GM21825 (cell line): ENCODE data around the gene RASSF3.
"Not testable (repeated sequence)": the region's sequence is repeated elsewhere in the genome, so short reads cannot be mapped to it uniquely, and the experiment has no call there.

ENCODE experiments used
- ATAC-seq: cut with Tn5 transposase; IDR thresholded peaks from one replicate; pipeline ENCODE4 v1.9.1; 2021; ENCODE audit warnings: mild to moderate bottlenecking, moderate library complexity; ENCODE audit not compliant: unreplicated experiment

RASSF3 gene

GRCh38 chr12:64595863-64596793 lies 14.2 kb upstream of the RASSF3 start:
- no peak for ATAC-seq

DNA sequence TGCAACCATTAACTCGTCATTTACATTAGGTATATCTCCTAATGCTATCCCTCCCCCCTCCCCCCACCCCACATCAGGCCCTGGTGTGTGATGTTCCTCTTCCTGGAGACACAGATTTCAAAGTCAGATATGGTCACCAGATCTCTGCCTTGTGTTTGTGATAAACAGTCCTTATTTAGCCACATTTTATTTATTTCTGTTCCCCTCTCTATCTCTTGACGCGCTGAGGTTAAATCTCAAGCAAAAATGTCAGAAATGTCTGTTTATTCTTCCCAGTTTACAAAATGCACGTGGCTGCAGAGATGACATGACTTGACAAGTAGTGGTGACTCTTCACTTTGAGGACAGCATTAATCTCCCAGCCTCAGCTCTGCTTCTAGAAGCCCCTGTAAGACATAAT lies 11.5 kb upstream of the RASSF3 start:
- no peak for ATAC-seq

DNA sequence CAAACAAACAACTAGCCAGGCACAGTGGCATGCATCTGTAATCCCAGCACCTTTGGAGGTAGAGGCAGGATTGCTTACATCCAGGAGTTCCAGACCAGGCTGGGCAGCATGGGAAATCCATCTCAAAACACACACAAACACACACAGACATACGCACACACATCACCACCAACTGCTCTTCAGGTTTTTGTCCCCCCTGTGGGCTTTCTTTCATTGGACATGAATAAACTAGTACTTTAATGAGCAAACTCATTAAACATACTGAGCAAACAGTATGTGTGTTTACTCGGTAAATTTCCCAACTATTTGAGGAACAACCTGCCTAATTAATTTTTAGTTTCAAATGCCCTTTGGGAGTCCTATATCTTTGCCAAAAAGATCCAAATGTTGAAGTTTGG lies 10.1 kb upstream of the RASSF3 start:
- ATAC-seq = no peak

GRCh38 chr12:64603183-64603841 lies 7.0 kb upstream of the RASSF3 start:
- ATAC-seq = no peak

DNA sequence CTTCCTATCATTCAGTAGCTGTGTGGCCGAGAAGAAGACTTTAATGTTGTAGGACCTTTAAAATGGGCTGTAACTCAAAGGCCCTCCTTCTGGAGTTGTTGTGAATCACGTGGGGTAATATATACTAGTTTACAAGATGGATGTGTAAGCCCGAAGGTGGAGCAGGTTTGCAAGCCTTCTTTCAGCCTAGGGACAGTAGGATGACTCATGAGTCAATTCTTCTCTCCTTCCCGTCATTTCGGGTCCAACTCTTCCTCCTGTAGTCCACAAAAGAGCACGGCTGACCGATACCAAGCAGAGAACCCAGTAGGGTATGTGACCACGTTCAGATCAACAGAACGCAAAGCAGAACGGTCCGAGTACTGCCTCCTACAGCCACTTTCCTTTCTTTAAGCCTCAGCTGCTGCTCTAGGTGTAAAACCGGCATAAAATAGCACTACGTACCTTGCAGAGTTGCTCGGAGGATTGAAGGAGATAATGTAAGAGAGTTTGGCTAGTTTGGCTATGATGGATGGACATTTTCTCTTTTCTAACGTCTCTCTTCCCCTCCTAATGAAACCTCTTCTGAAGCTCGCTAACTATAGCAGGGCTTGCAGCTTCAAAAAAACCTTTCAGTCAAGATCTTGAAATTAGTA lies 1.3 kb upstream of the RASSF3 start:
- ATAC-seq = peak; percentile 20

DNA sequence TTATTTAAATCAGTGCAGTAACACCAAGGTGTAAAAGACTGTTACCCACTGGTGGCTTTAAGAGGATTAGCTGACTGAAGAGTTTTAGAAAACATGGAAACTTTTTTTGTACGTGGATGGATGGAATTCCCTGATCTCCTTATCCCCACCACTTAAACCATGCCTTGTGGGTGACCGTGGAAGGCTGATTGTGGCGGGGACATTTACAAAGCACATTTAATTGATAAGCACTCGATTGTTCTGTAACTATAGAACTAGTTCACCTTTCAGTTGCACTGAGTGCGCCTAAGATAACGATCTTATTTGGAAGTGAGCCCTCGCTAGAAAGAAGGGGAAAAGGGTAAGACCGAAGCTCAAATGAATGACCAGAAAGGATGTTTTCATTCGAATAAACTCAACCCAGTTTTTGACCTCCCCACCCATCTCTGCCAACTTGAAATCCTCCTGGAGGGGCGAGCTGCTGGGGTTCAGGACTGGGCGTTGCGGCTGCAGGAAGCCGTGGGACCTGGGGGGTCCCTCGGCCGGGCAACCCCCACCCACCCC lies 688 bp upstream of the RASSF3 start:
- no peak for ATAC-seq

DNA sequence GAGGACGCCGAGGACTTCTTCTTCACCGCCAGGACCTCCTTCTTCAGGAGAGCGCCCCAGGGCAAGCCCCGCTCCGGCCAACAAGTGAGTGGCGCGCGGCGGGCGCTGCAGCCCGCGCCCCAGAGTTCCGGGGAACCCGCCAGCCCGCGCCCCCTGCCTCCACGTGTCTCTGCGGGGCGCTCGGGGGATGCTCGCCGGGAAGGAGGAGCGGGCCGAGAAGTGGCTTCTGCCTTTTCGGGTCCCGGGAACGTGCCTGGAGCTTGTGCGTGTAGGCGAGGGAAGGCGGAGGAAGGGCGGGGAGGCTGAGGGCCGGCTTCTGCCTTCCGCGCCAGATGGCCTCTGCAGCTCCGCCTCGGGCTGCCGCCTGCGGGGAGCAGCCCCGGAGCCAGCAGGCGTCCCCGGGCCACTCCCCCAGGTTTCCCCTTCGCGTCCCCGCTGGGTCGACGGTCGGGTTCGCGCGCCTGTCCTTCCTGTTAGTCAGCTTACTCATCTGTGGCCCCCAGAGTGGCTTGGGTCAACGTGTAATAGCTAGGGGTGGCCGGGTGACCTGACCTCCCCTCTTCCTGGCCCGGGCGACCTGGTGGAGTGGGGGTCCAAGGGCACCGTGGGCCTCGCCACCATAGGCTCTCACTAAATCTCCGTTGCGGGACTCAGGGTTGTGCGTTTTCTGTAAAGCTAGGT lies 505 bp downstream of the RASSF3 start:
- peak; percentile 46 for ATAC-seq

DNA sequence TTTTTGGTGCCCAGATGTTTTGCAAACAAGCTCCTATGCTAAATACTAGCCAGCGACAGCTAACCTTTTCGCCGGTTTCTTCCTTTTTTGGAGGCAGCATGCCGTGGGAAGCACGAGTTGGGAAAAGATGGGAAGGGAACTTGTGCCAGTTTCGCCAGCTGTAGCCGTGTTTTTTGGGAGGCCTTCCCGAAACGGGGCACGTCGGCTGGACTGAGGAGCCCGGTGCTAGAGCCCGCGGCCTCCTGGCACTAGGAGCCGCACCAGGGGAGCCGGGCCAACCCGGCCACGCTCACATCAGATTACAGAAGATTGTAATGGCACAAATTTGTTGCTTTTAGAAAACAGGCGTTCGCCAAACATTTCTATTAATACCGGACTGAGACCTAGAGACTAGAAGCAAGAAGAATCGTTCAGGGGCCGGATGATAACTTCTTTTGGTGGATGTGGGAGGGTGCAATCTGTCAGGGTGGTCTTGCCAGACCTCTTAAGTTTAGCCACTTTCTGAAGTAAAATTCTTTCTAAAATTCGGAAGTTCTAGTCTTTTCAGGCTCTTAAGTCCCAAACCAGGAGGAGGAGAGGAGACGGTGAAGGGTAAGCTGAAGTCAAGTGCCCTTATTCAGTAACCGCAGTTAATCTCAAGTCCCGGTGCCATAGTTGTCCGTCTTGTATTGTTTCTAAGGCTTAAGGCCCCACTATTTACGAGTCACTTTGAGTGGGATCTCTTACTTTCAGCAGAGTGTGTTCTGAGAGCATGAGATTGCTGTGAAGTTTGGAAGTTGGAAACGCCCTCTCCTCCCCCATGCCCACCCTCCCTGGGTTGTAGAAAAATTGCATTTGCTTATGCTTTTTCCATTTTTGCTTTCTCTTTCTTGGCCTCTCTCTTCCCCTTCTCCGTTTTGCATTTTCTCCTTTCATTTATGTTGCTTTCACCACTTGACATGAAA lies 1.3 kb downstream of the RASSF3 start:
- ATAC-seq = no peak

- no peak for ATAC-seq
These were observed 2.5 kb downstream of the RASSF3 start for GRCh38 chr12:64612843-64613242.

DNA sequence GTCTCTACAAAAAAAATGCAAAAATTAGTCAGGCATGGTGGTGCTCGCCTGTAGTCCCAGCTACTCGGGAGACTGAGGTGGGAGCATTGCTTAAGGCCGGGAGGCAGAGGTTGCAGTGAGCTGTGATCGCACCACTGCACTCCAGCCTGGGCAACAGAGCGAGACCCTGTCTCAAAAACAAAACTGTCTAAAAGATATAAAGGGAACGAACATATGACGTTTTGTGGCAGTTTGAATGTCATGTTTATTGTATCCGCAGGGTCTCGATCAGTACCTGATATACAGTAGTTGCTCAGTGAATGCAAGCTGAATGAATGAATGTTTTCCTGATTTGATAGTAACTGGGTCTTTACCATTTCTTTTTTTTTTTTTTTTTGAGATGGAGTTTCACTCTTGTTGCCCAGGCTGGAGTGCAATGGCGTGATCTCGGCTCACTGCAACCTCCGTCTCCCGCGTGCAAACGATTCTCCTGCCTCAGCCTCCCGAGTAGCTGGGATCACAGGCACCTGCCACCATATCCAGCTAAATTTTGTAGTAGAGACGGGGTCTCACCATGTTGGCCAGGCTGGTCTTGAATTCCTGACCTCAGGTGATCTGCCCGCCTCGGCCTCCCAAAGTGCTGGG lies 3.6 kb downstream of the RASSF3 start:
- not testable (repeated sequence) for ATAC-seq

GRCh38 chr12:64616201-64616600 lies 5.9 kb downstream of the RASSF3 start:
- no peak for ATAC-seq

- peak; percentile 45 for ATAC-seq
These were observed 8.8 kb downstream of the RASSF3 start for GRCh38 chr12:64618953-64619590.

DNA sequence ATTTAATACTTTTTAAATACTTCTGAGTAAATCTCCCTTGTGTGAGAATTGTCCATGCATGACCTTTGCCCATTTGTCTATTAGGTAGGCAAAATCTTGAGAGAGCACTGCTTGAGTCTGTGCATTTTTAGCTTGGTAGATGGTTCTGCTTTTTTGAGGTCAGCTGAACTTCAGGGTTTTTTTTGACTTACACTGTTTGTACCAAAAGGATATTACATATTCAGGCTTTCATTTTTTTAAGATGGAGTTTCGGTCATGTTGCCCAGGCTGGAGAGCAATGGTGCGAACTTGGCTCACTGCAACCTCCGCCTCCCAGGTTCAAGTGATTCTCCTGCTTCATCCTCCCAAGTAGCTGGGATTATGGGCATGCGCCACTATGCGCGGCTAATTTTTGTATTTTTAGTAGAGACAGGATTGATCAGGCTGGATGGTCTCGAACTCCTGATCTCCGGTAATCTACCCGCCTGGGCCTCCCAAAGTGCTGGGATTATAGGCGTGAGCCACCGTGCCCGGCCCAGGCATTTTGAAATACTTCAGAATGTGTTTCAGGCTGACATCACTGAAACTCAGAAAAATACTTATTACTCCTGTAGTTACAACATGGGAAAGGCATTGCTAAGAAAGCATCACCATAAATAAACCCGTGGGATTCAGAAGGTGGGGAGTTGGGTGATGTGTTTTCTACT lies 11.1 kb downstream of the RASSF3 start:
- peak; percentile 62 for ATAC-seq

- no peak for ATAC-seq
These were observed 13.7 kb downstream of the RASSF3 start for GRCh38 chr12:64624035-64624434.

DNA sequence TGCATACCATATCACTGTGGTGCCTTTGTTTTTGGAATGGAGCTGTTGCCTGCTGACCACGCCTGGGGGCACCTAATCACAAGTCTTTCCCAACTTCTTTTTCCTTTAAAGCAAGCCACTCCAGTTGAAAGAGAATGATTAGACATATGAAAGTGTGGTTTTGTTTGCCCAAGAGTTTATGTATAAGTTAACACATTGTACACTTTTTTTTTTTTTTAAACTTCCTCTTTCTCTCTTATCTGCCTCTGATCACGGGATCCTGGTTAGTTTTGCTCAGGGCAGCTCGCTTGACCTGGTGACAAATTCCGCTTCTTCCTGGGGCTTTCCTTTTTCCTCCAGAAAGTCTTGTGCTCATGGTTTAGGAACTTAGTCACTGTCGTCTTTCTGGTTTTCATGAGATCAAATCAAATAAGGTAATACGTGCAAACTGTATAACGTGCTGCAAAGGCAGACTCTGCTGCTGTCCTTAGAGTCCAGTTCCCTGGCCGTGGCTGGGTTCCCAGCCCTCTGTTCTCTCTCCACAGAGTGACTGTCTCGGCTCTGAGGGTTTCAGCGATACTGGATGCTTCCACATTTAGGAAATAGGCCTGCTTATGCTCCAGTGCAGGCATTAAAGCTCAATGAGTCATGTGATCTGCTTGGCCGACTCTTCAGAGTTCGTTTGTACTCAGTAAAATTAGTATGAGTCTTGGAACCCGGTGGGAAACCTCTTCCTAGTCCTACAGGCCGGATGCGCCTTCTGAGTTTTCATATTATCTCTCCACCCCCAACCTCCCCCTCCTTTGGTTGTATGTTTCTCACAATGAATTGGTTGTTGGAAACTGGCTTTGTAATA lies 15.2 kb downstream of the RASSF3 start:
- peak; percentile 41 for ATAC-seq

- ATAC-seq = not testable (repeated sequence)
These were observed 16.3 kb downstream of the RASSF3 start for GRCh38 chr12:64626588-64626987.

DNA sequence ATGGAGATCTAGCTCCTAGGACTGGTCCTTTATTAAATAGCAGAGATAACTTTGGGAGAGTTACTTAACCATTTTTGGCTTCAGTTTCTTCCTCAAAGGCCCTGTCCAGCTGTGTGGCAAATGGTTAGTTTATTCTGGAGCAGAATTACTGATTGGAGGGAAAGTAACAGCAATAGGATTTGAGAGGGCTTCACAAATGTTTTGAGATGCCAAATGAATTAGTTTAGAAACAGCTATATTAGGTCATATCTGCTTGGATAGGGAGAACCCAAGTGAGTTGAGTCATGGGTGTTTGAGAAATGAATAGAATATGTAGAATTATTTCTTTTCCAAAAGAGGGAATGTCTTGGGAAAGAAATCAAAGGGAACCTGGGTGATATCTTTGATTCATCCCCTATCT lies 17.5 kb downstream of the RASSF3 start:
- no peak for ATAC-seq
